HG02970 (cell line): ENCODE measurements around the gene CD72.

Experiments
- ATAC-seq: cut with Tn5 transposase; IDR thresholded peaks from one replicate; pipeline ENCODE4 v1.9.1; 2021; ENCODE audit warnings: mild to moderate bottlenecking, moderate library complexity, moderate number of reproducible peaks; ENCODE audit not compliant: unreplicated experiment, low FRiP score

The CD72 gene

DNA sequence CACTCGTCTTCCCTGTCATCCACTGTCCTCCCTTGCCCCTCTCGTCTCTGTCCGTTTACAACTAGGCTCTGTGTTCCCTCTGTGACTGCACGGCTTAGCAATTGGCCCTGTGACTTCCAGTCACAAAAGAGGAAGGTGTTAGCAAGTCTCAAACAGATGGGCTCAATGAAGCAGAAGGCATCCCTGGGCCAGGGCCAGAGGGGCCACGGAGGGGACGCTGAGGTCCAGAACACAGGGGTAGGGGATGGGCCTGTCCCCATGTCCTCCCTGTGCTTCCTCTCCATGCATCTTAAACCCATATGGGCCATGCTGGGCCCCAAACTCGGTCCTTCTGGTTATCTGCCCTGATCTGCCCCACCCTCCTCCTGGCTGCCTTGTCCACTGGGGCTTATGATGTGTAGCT is at the start of gene CD72:
TSS of gene CD72 (minus strand) at position 89 of the 403 bp plus-strand sequence. CDS start 110 bp downstream, outside the sequence.
- no peak for ATAC-seq

DNA sequence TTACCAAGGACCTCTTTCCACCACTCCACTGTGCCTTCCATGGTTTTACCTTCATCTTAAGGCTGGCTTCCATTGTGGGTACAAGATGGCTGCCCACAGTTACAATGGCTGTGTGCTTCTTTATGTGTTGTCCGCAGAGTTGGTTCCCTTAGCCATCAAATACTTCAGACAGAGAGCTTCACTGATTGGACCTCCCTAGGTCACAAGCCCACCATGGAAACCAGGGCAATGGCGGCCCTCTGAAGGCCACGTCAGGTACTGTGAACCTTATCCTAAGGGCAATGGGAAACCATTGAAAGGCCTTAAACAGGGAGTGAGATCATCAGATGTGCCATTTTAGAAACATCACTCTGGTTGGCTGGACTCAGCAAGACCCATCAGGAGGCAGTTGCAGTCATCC is 49.7 kb upstream of the CD72 start:
- ATAC-seq: no peak

DNA sequence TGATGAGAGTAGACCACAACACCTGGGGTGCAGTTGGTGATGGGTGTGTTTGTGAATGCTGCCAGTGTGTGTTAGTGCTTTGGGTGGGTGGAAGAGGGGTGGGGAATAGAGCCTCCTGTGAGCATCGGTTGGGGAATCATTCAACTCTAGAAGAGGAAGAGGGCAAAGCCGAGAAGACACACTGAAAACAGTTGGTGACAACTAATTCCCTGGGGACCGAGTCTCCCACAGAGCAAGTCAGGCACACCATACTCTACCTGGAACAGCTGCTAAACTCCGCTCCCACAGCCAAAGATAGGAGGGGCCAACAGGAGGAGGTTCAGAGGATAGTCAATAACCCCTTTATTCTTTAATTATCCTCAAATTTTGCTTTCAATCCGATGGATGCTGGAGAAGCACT is 48.3 kb upstream of the CD72 start:
- ATAC-seq: no peak

DNA sequence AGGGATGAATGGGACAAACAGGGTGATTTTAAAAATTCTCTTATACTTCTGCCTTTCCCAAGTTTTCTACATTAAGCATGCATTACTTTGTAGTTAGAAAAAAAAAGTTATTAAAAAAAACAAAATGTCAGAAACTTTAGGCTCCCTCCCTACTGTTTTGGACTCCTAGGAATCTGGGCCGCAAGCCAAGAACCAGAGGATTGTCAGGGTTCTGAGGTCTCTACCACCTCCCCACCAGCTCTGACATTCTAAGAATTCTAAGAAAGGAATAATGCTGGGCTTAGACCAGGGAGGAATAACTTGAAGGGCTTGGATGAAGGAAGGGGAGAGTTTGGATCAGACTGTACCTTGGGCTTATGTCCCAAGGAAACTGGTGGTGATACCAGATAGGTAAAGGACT is 47.8 kb upstream of the CD72 start:
- no peak for ATAC-seq

DNA sequence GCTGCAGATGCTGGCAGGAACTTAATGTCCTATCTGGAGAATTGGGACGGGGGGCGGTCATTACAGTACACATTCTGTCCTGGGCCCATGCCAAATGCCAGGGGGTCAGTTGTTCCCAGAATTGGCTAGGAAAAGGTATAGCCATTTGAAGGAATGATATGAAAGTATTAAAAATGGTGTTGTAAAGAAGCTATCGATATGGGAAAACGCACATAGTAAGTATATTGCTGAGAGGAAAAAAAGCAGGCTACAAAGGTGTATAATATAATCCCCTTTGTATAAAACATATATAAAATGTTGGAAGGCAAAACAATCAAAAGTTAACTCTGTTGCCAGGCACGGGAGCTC is 47.2 kb upstream of the CD72 start:
- ATAC-seq: no peak

DNA sequence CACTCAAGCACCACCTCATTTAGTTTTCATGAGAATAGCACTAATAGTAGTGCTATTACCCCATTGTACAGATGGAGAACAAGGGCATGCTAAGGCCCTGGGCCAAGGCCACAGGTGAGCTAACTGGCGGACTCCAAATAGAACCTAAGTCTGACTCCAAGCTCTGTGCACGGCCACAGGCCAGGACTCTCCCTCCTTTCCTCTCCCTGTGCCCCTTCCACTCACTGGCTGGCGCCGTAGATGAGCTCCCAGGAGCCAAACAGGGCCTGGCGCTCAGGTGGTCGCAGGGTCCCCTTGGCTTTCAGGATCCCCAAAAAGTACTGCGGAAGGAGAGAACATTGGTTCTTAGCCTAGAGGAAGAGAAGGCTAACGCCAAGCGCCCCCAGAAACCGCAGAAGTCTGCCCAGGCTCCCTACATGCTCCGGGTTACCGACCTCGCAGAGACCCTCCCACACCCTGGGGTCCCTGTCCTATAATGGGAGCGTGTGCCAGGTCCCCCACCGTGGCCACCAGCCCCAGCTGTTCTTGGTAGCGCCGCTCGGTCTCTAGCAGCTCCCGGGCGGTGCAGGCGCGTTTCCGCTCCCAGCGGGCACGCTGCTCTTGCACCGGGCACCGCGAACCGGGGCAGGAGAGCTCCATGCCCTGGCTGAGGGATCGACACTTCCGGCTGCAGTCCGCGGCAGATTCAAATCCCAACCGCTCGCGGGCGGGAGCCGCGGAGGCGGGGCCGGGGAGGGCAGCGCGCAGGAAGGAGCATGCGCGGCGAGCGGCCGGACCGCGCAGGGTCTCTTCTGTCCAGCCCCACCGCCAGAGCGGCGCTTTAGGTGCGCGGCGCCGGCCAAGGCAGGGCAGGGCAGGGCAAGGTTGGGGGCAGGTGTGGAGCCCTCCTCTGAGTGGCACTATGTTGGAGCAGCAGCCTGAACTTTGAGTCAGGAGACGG is 46.6 kb upstream of the CD72 start, which contains the start of gene ARHGEF39:
TSS of gene ARHGEF39 (minus strand) at position 665 of the 940 bp plus-strand sequence. CDS start at position 639, 26 bp downstream.
- no peak for ATAC-seq

GRCh38 chr9:35662437-35662836 is 44.2 kb upstream of the CD72 start:
- ATAC-seq: no peak

- no peak for ATAC-seq
Observed at GRCh38 chr9:35661756-35662350, 43.6 kb upstream of the CD72 start.

GRCh38 chr9:35660966-35661415 is 42.8 kb upstream of the CD72 start:
- no peak for ATAC-seq

DNA sequence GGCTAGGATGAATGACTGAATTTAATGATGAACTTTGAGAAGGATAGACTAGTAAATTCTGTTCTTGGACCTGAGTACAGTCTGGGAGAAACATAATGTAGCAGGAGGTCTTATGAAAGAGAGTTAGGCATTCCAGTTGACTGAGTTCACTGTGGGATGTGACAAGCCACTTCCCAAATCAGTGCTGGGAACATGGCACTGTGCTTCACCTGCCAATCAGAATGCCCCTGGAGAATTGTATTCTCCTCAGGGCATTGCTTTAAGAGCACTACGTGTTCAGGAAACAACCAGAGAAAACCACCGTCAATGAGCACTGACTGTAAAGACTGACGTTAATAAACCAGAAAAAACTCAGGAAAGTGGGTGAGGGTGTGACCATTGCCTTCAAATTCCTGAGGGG is 41.1 kb upstream of the CD72 start:
- no peak for ATAC-seq

DNA sequence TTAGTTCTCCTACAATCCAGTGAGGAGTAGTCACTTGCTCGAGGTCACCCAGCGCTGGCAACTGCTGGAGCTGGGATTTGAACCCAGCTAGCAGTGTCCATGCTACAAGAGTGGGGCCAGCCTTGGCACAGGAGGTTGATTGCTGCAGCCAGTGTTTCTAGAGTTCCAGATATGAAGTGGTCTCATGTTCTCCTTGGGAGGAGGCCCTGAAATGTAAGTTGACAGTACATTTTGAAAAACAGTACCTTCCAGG is 40.7 kb upstream of the CD72 start:
- ATAC-seq: no peak

GRCh38 chr9:35658137-35658967 is 40.1 kb upstream of the CD72 start, which contains the start of gene CCDC107:
Gene CCDC107, plus strand, starts transcription at chr9:35658292. Its CDS starts 88 bp downstream, at chr9:35658380.
- peak; percentile 69 for ATAC-seq

DNA sequence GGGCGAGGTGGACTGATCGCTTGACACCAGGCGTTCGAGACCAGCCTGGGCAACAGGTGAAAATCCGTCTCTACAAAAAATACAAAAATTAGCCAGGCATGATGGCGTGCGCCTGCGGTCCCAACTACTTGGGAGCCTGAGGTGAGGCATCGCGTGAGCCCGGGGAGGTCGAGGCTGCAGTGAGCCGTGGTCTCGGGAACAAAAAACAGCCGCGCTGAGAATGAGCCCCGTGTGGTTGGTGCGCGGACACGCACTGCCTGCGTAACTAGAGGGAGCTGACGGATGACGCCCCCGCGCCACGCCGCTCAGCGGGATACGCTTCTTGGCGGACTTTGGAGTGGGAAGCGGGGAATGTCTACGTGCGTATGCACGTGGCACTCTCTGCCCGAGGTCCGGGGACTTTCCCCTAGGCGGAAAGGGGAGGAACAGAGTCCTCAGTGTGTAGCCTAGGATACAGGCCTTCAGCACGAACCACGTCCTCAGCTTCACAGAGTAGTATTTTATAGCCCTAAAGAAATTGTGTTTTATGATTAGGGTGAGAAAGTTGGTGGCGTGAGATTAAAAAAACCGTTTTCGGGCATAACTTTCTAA is 39.4 kb upstream of the CD72 start, which contains the start of gene RMRP:
TSS of gene RMRP (minus strand) at position 474 of the 591 bp plus-strand sequence.
- peak; percentile 85 for ATAC-seq

DNA sequence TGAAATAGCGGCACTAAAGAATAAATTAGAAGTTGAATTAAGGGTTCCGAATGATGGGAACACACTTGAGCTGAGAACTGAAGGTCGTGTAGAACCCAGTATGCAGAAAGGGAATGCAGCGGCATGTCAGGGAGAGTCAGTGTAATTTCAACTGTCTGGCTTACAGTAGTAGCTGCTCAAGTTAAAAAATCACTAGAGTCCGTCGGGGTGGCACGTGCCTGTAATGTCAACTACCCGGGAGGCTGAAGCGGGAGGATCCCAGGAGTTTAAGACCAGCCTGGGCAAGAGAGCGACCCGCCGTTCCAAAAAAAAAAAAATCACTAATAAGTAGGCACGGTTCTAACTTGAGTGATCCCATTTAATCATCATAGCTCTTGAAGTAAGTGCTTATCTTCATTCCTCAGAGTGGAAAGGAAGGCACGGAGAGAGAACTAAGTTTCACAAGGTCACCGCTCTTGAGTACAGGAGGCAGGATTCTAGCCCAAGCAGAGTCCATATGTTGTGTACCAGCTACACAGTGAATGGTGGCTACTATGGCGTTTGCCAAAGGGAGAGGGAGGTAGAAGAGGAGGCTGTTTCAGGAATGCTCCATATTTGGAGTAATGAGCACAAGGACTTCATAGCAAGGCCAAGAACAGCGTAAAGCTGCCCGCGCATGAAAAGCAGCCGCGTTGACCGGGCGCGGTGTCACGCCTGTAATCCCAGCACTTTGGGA is 38.8 kb upstream of the CD72 start:
- ATAC-seq: no peak

GRCh38 chr9:35656348-35656747 is 38.1 kb upstream of the CD72 start:
- no peak for ATAC-seq

DNA sequence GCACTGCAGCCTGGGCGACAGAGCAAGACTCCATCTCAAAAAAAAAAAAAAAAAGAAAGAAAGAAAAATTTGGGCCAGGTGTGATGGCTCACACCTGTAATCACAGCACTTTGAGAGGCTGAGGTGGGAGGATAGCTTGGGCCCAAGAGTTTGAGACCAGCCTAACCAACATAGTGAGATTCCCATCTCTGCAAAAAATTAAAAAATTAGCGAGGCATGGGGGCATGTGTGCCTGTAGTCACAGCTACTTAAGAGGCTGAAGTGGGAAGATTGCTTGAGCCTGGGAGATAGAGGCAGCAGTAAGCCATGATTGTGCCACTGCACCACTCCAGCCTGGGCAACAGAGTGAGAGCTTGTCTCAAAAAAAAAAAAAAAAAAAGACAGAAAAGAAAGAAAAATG is 35.4 kb upstream of the CD72 start:
- ATAC-seq: no peak

DNA sequence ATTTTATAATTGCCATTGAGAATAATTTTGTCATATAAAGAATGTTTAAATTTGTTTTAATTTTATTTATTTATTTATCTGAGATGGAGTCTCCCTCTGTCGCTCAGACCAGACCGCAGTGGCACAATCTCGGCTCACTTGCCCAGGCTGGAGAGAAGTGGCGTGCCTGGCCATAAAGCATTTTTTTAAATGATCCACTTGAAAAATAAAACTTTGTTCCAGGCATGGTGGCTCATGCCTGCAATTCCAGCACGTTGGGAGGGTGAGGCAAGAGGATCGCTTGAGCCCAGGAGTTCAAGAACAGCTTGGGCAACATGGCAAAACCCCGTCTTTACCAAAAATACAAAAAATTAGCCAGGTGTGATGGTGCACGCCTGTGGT is 34.6 kb upstream of the CD72 start:
- ATAC-seq: no peak

DNA sequence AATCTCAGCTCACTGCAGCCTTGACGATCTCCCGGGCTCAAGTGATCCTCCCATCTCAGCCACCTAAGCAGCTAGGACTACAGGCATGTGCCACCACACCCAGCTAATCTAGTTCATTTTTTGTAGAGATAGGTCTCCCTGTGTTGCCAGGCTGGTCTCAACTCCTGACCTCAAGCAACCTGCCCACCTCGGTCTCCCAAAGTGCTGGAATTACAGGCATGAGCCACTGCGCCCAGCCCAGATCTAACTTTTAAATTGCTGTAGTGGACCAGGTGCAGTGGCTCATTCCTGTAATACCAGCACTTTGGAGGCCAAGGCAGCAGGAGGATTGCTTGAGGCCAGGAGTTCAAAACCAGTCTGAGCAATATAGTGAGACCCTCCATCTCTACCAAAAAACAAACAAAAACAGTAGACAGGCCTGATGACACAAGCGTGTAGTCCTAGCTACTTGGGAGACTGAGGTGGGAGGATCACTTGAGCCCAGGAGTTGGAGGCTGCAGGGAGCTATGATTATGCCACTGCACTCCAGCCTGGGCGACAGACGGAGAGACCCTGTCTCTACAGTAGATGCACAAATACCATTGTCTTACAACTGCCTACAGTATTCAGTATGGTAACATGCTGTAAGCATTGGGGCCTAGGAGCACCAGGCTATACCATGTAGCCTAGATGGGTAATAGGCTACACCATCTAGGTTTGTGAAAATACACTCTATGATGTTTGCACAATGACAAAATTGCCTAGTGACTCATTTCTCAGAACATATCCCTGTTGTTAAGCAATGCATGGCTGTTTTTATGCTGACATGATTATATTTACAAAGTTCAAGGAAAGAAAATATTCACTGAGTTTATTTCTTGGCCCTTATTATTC is 34.0 kb upstream of the CD72 start:
- ATAC-seq: no peak
